IMR-90 (cell line): Measurements from ENCODE around the gene INTS12. TPM values are rescaled to one million over a fixed set of nuclear protein-coding genes. Genes with fewer than 3 reads are reported as not detected.

Experiments
- ATAC-seq: fragments of 200-7000 bp; cut with Tn5 transposase; 2 replicates; pipeline ENCODE4 v1.9.1; 2020; ENCODE audit warnings: low read depth, mild to moderate bottlenecking, moderate library complexity
- BruUV-seq: library from RNA; stranded (reverse); fragments of 400-500 nt; replicated peaks from 2 replicates; lab custom pipeline; 2021; lab: Mats Ljungman, UMichigan
- CTCF ChIA-PET: fragments of 300-600 bp; formaldehyde crosslinking; extraction: SDS; loops from one replicate; lab custom pipeline; 2021; ENCODE audit warnings: antibody characterized with exemption; lab: Yijun Ruan, JAX
- POLR2A ChIA-PET: fragments of 300-600 bp; sonication (Branson Sonifier 250); formaldehyde crosslinking; loops from one replicate; lab custom pipeline; 2022; ENCODE audit warnings: antibody characterized with exemption; ENCODE audit not compliant: unreplicated experiment; lab: Charles Lee
- DNase-seq: peaks from one replicate; pipeline ENCODE4 v3.0.0; 2013
- H2AFZ ChIP-seq: replicated peaks from 2 replicates; pipeline ENCODE3; 2013; ENCODE audit warnings: low read length, mild to moderate bottlenecking; ENCODE audit not compliant: poor library complexity
- H2AK5ac ChIP-seq: 2 replicates; pipeline ENCODE4 v1.6.1; 2013; ENCODE audit warnings: low read depth, low read length, inconsistent platforms
- H2AK9ac ChIP-seq: replicated peaks from 2 replicates; pipeline ENCODE3; 2013; ENCODE audit warnings: mild to moderate bottlenecking, low read depth, low read length, moderate library complexity; ENCODE audit not compliant: poor library complexity
- H2BK120ac ChIP-seq: 2 replicates; pipeline ENCODE4 v1.6.1; 2013; ENCODE audit warnings: low read depth, low read length, inconsistent platforms
- H2BK15ac ChIP-seq: 3 replicates; pipeline ENCODE4 v1.6.1; 2013; ENCODE audit warnings: low read depth, low read length, inconsistent platforms
- H2BK20ac ChIP-seq: 2 replicates; pipeline ENCODE4 v1.6.1; 2013; ENCODE audit warnings: low read depth, mild to moderate bottlenecking, inconsistent platforms, low read length, moderate library complexity
- H2BK5ac ChIP-seq: 2 replicates; pipeline ENCODE4 v1.6.1; 2013; ENCODE audit warnings: mild to moderate bottlenecking, low read depth, low read length, inconsistent platforms; ENCODE audit not compliant: poor library complexity, severe bottlenecking
- H3K14ac ChIP-seq: replicated peaks from 2 replicates; pipeline ENCODE4 v1.6.1; 2013; ENCODE audit warnings: low read depth, low read length, inconsistent platforms
- H3K18ac ChIP-seq: 2 replicates; pipeline ENCODE4 v1.6.1; 2013; ENCODE audit warnings: low read depth, low read length, control low read depth
- H3K23ac ChIP-seq: 2 replicates; pipeline ENCODE4 v1.6.1; 2013; ENCODE audit warnings: low read depth, low read length, inconsistent platforms
- H3K27ac ChIP-seq: 2 replicates; pipeline ENCODE4 v1.5.1; 2013; ENCODE audit warnings: mild to moderate bottlenecking, control low read depth, low read length; ENCODE audit not compliant: insufficient read depth
- H3K27me3 ChIP-seq: 2 replicates; pipeline ENCODE4 v1.6.1; 2013; ENCODE audit warnings: low read length; ENCODE audit not compliant: control insufficient read depth, insufficient read depth
- H3K36me3 ChIP-seq: 2 replicates; pipeline ENCODE4 v1.6.1; 2013; ENCODE audit warnings: low read length, mixed read lengths; ENCODE audit not compliant: control insufficient read depth, insufficient read depth
- H3K4ac ChIP-seq: 2 replicates; pipeline ENCODE4 v1.6.1; 2013; ENCODE audit warnings: low read depth, low read length, inconsistent platforms
- H3K4me1 ChIP-seq: 2 replicates; pipeline ENCODE4 v1.6.1; 2013; ENCODE audit warnings: low read length, mixed read lengths; ENCODE audit not compliant: control insufficient read depth, insufficient read depth
- H3K4me2 ChIP-seq: 2 replicates; pipeline ENCODE4 v1.6.1; 2013; ENCODE audit warnings: low read depth, mild to moderate bottlenecking, control low read depth, low read length, moderate library complexity
- H3K4me3 ChIP-seq: 2 replicates; pipeline ENCODE4 v1.5.1; 2013; ENCODE audit warnings: low read depth, mild to moderate bottlenecking, control low read depth, low read length, moderate library complexity; ENCODE audit not compliant: insufficient read depth
- H3K56ac ChIP-seq: 2 replicates; pipeline ENCODE4 v1.6.1; 2013; ENCODE audit warnings: low read length, inconsistent platforms; ENCODE audit not compliant: insufficient read depth; ENCODE audit errors: extremely low read depth
- H3K79me1 ChIP-seq, 2 experiments: 2 replicates each; pipeline ENCODE4 v1.6.1; 2013; ENCODE audit warnings: low read length in 2 of 2, inconsistent platforms in 1 of 2, low read depth in 1 of 2
- H3K9ac ChIP-seq: 2 replicates; pipeline ENCODE4 v1.6.1; 2013; ENCODE audit warnings: low read depth, low read length, control low read depth
- H3K9me1 ChIP-seq: 2 replicates; pipeline ENCODE4 v1.6.1; 2013; ENCODE audit warnings: low read length, inconsistent platforms; ENCODE audit not compliant: insufficient read depth
- H3K9me3 ChIP-seq: 2 replicates; pipeline ENCODE4 v1.6.1; 2013; ENCODE audit warnings: low read length; ENCODE audit not compliant: control insufficient read depth, insufficient read depth
- H4K20me1 ChIP-seq: 2 replicates; pipeline ENCODE4 v1.6.1; 2013; ENCODE audit warnings: low read length, inconsistent platforms; ENCODE audit not compliant: insufficient read depth
- H4K5ac ChIP-seq: 2 replicates; pipeline ENCODE4 v1.6.1; 2013; ENCODE audit warnings: mild to moderate bottlenecking, low read depth, low read length, control low read depth
- H4K8ac ChIP-seq, 2 experiments: 2 replicates each; pipeline ENCODE4 v1.6.1; 2013; ENCODE audit warnings: low read depth in 2 of 2, low read length in 2 of 2, control low read depth in 1 of 2, inconsistent platforms in 1 of 2
- H4K91ac ChIP-seq: 2 replicates; pipeline ENCODE4 v1.6.1; 2013; ENCODE audit warnings: low read depth, low read length, inconsistent platforms; ENCODE audit not compliant: insufficient read depth
- BHLHE40 ChIP-seq: fragments of 150-350 bp; IDR thresholded peaks from 2 replicates; pipeline ENCODE4 v1.6.1; 2016; ENCODE audit warnings: mild to moderate bottlenecking, low read depth, low read length
- CEBPB ChIP-seq: IDR thresholded peaks from 2 replicates; pipeline ENCODE4 v1.6.1; 2012; ENCODE audit warnings: low read depth, low read length, improper control_type of control experiment
- CHD1 ChIP-seq: IDR thresholded peaks from 2 replicates; pipeline ENCODE4 v1.6.1; 2012; ENCODE audit warnings: low read depth, low read length, improper control_type of control experiment
- FOS ChIP-seq: fragments of 150-350 bp; IDR thresholded peaks from 2 replicates; pipeline ENCODE4 v1.6.1; 2016; ENCODE audit warnings: low read depth, low read length
- MAFK ChIP-seq: IDR thresholded peaks from 2 replicates; pipeline ENCODE4 v1.6.1; 2012; ENCODE audit warnings: low read depth, low read length, improper control_type of control experiment
- MAZ ChIP-seq: IDR thresholded peaks from 2 replicates; pipeline ENCODE4 v1.6.1; 2012; ENCODE audit warnings: low read depth, mild to moderate bottlenecking, low read length, improper control_type of control experiment, moderate library complexity, borderline replicate concordance
- MXI1 ChIP-seq: IDR thresholded peaks from 2 replicates; pipeline ENCODE4 v1.6.1; 2012; ENCODE audit warnings: low read depth, mild to moderate bottlenecking, low read length, moderate library complexity, borderline replicate concordance
- NFE2L2 ChIP-seq: fragments of 150-350 bp; IDR thresholded peaks from 2 replicates; pipeline ENCODE4 v1.6.1; 2016; ENCODE audit warnings: low read depth, mild to moderate bottlenecking, low read length
- POLR2A ChIP-seq: IDR thresholded peaks from 2 replicates; pipeline ENCODE4 v1.6.1; 2012; ENCODE audit warnings: mild to moderate bottlenecking, low read depth, low read length
- RAD21 ChIP-seq: IDR thresholded peaks from 2 replicates; pipeline ENCODE4 v1.6.1; 2012; ENCODE audit warnings: low read length, improper control_type of control experiment
- RCOR1 ChIP-seq: IDR thresholded peaks from 2 replicates; pipeline ENCODE4 v1.6.1; 2012; ENCODE audit warnings: mild to moderate bottlenecking, low read length, improper control_type of control experiment; ENCODE audit not compliant: insufficient replicate concordance
- RFX5 ChIP-seq: IDR thresholded peaks from 2 replicates; pipeline ENCODE4 v1.8.0; 2012; ENCODE audit warnings: low read depth, mild to moderate bottlenecking, low read length, moderate library complexity
- SMC3 ChIP-seq: fragments of 150-350 bp; IDR thresholded peaks from 2 replicates; pipeline ENCODE4 v1.6.1; 2016; ENCODE audit warnings: low read depth, mild to moderate bottlenecking, antibody characterized with exemption, low read length, moderate library complexity
- WGBS, 2 experiments: methylation state at CpG; one replicate each; pipeline versions ENCODE4 v1.1.5 to v1.1.7; 2013; ENCODE audit warnings: missing lambda C conversion rate in 2 of 2; ENCODE audit not compliant: insufficient read length in 1 of 2; ENCODE audit errors: extremely low coverage in 2 of 2; 5-methylcytosine and 5-hydroxymethylcytosine counted together
- dilution Hi-C: fragments of 300-500 bp; cut with HindIII; formaldehyde crosslinking; loops from one replicate; pipeline ENCODE4 v1.14.3; 2018; ENCODE audit warnings: low sequenced_read_pairs; ENCODE audit not compliant: unreplicated experiment
- in situ Hi-C: fragments of 300-500 bp; cut with MboI; formaldehyde crosslinking; loops from 3 replicates; pipeline ENCODE4 v1.14.3; 2019; ENCODE audit warnings: low sequenced_read_pairs, inconsistent platforms, mixed read lengths
- intact Hi-C: fragments of 100-400 bp; cut with micrococcal nuclease; formaldehyde crosslinking; loops from 2 replicates; pipeline ENCODE4 v1.10.0; 2022
- polyA plus RNA-seq, 3 experiments: library from polyadenylated mRNA; depleted of rRNA; stranded (reverse); fragments of >200 nt; gene quantifications; 2 replicates each; pipeline ENCODE4 v1.2.3, GENCODE V29; 2012; ENCODE audit warnings: low replicate concordance in 1 of 3
- total RNA-seq: library from RNA; depleted of rRNA; stranded (reverse); fragments of >200 nt; gene quantifications from 2 replicates; pipeline ENCODE4 v1.2.3, GENCODE V29; 2012
- TF ChIP-seq, protein P1 (sequence below): fragments of 150-350 bp; IDR thresholded peaks from 2 replicates; pipeline ENCODE4 v1.6.1; 2017; ENCODE audit warnings: mild to moderate bottlenecking, antibody characterized with exemption, low read length, low read depth
- TF ChIP-seq, protein P2 (sequence below): fragments of 150-350 bp; IDR thresholded peaks from 2 replicates; pipeline ENCODE4 v1.6.1; 2016; ENCODE audit warnings: low read depth, mild to moderate bottlenecking, low read length, moderate library complexity, borderline replicate concordance

The INTS12 gene
- total and polyA plus RNA-seq, 2 of the 4 experiments (the other 2 are of a cell fraction) = 27.5 to 36.0 TPM

DNA sequence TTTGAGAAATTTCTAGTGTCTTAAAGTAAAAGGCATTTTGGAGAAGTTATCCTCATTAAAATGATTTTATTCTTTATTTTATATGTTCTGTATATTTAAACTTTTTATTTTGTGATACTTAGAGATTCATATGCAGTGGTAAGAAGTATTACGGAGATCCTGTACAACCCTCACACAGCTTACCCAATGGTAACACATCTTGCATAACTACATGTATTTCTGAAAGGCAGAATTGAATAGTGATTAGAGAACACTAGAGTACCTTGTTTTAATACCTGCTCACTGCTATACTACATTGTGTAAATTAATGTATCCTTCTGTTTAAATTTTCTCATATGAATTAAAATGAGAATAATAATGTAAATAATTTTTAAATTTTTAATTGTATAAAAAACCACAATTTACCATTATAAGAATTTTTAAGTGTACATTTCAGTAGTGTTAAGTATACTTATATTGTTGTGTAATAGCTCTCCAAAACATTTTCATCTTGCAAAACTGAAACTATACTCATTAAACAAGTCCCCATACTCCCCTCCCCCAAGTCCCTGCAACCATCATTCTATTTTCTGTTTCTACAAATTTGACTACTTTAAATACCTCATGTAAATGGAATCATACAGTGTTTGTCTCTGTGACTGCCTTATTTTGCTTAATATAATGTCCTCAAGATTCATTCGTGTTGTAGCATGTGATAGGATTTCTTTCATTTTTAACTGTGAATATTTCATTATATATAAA lies 45.4 kb downstream of the INTS12 start:
- intact Hi-C loops = no loop called here
- Histone ChIP-seq H2BK5ac (no peak overlapping the region), H3K4me1 (no peaks in the 10 kb centered on the region), H3K9ac (no peak overlapping the region), H3K18ac (no peak overlapping the region), H3K9me1 (no peaks in the 10 kb centered on the region), H3K56ac (no peak overlapping the region), H3K4ac (no peak overlapping the region), H3K27me3 (no peaks in the 10 kb centered on the region), H3K4me3 (no peak overlapping the region), H2BK120ac (no peak overlapping the region), H2AFZ (no peak overlapping the region), H2BK20ac (no peak overlapping the region), H4K91ac (no peak overlapping the region), H2AK5ac (no peak overlapping the region), H4K8ac (no peak overlapping the region), H3K23ac (no peak overlapping the region), H3K9me3 (no peaks in the 10 kb centered on the region), H3K27ac (no peak overlapping the region), H3K36me3 (no peaks in the 10 kb centered on the region), H3K14ac (no peak overlapping the region), H3K79me1 (no peaks in the 10 kb centered on the region), H3K4me2 (no peak overlapping the region), H2BK15ac (no peak overlapping the region), H4K5ac (no peak overlapping the region), H4K20me1 (no peaks in the 10 kb centered on the region), H2AK9ac (no peak overlapping the region)
- ChIA-PET POLR2A (no interaction called here), CTCF (no interaction called here)
- ATAC-seq = no peak
- no peak for DNase-seq
- in situ Hi-C loops = no loop called here
- WGBS, 2 experiments = no CpG with 5 or more reads among the region's 2 CpGs
- dilution Hi-C loops = no loop called here
- no TSS peak for BruUV-seq
- TF ChIP-seq RCOR1 (no peak), MAZ (no peak), RFX5 (no peak), MAFK (no peak), RAD21 (no peak), FOS (no peak), POLR2A (no peak), SMC3 (no peak), BHLHE40 (no peak), CEBPB (no peak), NFE2L2 (no peak), MXI1 (no peak), CHD1 (no peak)
- TF ChIP-seq, protein P1, sequence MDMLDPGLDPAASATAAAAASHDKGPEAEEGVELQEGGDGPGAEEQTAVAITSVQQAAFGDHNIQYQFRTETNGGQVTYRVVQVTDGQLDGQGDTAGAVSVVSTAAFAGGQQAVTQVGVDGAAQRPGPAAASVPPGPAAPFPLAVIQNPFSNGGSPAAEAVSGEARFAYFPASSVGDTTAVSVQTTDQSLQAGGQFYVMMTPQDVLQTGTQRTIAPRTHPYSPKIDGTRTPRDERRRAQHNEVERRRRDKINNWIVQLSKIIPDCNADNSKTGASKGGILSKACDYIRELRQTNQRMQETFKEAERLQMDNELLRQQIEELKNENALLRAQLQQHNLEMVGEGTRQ = no peak
- TF ChIP-seq, protein P2, sequence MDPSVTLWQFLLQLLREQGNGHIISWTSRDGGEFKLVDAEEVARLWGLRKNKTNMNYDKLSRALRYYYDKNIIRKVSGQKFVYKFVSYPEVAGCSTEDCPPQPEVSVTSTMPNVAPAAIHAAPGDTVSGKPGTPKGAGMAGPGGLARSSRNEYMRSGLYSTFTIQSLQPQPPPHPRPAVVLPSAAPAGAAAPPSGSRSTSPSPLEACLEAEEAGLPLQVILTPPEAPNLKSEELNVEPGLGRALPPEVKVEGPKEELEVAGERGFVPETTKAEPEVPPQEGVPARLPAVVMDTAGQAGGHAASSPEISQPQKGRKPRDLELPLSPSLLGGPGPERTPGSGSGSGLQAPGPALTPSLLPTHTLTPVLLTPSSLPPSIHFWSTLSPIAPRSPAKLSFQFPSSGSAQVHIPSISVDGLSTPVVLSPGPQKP = no peak
